NCI-H2029 treated with DMSO at 0.1 percent for 48 hours (cell line): ENCODE data around the gene FOSL2.

Experiments
- DNase-seq: peaks from one replicate; lab custom pipeline; 2025; lab: John Stamatoyannopoulos, UW

FOSL2 gene

GRCh38 chr2:28450901-28451565, 58.4 kb downstream of the FOSL2 start:
- DNase-seq = no peak

DNA sequence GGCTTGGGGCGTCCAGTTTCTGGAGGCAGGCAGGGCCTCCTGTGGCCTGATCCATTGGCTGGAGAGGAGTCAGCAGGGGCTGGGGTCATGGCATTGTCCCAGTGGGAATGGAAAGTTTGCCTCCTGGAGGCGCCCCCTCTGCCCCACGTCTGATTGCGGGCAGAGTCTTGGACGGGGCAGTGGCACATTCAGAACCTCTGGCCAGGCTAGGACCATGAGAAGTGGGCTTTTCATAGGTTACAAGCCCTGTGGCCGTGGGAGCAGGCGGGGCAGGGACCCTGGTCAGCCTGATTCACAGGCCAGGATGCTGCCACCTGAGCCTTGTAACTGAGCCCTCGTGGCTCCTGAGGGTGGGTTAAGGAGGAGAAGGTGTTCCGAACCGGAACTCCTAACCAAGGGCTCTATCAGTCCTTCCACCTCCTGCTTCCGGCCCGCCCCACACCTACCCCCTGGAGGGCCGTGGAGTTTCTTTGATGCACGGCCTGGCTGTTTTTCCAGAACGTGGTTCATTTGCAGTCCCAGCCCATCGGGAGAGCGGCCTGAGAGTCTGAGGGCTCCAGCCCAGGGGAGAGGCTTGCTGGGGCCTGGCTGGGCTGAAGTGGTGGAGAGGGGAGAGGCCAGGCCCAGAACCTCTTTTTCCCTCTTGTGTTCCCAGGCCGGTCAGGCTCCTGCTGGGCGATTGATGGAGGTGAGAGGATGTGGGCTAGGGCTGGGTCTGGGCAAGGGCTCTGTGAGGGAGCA, 59.3 kb downstream of the FOSL2 start:
- DNase-seq = no peak

DNA sequence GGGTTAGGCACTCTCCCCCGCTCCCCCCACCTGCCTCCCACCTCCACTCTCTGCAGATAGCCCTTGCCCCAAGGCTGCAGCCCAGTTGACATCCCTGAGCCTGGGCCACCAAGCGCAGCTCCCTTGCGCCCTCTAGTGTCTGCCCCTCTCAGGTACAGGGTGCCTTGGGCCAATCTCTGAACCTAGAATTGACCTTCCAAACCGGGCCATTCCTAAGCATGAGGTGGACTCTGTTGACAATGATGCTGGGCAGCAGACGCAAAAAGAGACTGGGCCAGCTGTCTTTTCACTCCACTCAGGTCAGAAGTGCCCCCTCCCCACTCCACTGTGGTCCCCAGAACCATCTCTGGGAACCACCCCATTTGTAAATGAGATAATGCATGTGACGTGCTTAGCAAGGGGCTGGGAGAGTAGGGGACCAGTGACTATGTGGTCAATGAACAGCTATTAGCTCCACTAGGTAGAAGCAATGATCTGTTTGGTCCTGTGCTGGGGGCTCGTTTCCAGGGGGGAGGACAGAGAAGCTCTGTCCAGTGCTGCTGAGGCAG, 60.0 kb downstream of the FOSL2 start:
- no peak for DNase-seq

- no peak for DNase-seq
Observed at GRCh38 chr2:28453396-28453795, 60.7 kb downstream of the FOSL2 start.

GRCh38 chr2:28454016-28454930, 61.6 kb downstream of the FOSL2 start:
- DNase-seq = no peak

DNA sequence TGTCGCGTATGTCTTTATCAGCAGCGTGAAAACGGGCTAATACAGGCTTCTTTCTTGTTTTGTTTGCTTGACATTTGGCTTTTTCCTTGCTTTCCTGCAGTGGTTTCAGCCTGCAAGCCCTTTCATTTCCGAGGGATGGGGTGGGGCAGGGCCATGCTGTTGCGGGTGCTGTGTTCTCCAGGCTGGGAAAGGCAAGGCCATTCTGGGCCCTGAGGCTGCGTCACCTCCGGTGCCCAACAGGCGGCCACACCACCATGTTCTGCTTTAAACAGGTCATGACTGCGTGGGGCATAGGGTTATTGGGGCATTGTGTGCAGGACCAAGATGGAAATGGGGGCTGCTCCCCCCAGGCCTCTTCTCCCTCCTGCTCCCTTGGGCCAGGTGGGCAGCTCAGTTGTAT, 64.6 kb downstream of the FOSL2 start:
- DNase-seq = no peak

GRCh38 chr2:28461056-28461455, 68.4 kb downstream of the FOSL2 start:
- no peak for DNase-seq

- DNase-seq = no peak
Observed at GRCh38 chr2:28462122-28462521, 69.5 kb downstream of the FOSL2 start.

DNA sequence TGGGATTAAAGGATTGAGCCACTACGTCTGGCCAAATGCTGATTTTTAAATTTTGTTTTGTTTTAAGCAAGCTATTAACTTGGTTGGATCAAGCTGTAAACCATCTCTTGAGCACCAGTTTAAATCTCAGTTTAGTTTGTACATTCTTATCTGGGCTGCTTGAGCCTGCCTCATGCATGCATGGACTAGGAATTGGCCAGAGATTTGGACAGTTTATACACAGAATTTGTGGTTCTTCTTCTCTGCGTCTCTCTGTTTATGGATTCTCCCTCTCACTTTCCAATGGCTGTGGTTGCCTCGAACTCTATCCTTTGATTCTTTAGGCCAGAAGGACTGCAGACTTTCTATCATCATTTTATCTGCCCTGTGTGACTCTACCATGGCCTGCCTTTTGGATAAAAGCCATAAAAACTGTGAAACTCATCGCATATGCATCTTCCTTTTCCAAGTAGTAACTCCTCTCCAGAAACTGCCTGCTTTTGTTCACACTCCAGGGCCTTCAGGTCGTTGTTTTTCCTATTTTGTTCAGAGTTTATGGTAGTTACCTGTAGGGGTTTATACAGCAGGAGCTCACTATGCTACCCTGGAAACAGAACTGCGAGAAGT, 70.7 kb downstream of the FOSL2 start:
- DNase-seq = no peak

DNA sequence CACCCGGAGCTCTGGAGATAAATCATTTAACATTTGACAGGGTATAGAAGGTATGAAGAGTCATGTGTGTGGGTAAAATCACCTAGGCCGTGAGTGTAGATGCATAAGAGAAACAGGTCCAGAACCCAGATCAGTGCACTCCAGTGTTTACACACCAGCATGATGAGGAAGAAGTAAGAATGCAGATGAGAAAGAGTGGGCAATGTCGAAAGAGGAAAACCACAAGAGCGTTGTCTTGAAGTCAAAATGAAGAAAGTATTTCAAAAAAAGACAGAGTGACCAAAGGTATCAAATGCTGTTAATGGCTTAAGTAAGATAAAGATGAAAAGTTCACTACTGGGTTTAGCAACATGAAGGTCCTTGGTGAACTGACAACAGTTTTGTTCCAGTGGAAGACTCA, 71.2 kb downstream of the FOSL2 start:
- DNase-seq = no peak

DNA sequence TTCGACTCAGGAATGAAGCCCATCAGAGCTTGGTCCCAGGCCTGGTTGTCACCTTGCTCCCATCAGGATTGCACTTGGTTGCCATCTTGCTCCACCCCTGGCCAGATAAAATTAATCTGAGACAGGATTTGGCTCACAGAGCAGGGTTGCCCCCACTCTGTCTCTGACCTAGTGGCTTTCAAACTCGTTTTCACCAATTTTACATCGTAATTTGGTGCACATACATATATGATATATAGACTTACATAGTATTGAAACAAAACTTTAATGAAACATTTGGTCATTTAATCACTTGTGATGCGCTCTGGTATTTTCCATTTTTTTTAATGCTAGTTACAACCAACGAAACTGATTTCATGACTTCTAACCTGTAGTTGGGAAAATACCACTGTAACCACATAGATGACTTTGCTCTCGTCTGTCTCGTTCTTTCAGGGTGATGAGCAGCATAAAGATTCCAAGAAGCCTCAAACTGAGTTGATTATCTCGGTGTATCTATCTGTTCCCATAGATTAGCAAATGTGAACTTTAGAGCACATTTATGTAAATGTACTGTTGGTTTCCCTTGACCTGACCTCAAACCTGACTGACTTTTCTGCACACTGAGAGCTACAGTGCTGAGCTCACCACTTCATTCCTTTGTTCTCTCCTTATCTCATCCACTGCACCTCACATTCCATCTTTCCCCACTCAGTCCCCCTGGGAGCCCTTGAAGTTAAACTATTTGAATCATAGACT, 72.7 kb downstream of the FOSL2 start:
- DNase-seq = no peak
